GM18907 (cell line): ENCODE data around the gene MALL.
A peak's percentile ranks its signal among the peaks of the same experiment; 100 is the strongest.
"Not testable (repeated sequence)": the region's sequence is repeated elsewhere in the genome, so short reads cannot be mapped to it uniquely, and the experiment has no call there.

Source experiments
- ATAC-seq: cut with Tn5 transposase; IDR thresholded peaks from one replicate; pipeline ENCODE4 v1.9.1; 2021; ENCODE audit warnings: mild to moderate bottlenecking, moderate library complexity; ENCODE audit not compliant: unreplicated experiment

Gene MALL

DNA sequence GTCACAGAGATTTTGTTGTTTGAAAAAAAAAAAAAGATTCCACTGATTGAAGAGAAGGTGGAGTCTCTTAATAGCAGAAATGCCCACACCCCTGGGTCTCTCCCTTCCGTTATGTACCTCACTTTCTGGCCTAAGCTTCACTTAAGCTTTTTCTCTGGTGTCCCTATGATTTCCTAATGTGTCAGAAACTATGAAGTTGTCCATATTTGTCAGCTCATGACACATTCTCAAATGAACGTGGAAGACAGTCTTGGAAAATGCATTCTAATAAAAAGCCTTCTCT, 5.4 kb upstream of the MALL start:
- no peak for ATAC-seq

DNA sequence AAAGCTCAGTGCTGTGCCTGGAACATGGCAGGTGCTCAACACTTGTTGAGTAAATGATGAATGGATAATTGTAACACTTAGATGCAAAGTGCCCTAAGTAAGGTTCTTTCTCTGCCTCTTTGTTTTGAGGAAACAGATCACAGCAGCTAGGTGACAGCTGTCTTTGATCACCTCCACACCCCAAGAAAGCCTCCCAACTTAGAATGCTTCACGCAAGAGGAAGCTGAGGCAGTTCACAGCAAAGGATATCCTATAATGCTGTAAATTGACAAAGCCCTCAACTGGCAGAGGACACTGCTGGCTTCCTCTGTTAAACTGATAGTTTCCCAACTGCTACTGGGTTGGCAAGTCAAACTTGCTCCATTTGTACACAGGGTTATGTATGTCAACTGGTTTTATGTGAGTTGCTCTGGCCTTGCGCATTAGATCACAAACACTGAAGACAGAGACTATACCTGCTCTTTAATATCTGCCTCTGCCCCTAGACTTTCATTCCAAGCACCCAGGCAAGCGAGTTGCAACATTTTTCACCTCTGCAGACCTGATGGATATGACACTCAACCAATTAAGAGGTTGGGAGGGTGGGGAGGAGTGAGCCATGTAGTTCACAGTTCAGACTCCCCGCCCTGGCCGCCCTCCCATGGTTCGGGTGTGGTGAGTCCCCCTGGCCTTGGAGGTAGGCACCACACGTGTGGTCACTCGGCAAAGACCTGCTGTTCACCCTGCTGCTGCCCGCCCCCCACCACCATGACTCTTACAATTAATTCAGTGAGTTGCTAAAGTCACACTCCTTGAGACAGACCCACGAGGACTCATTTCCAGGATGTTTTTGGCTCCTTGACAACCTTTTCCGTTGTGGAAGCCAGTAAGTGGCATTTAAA, 4.8 kb upstream of the MALL start:
- no peak for ATAC-seq

DNA sequence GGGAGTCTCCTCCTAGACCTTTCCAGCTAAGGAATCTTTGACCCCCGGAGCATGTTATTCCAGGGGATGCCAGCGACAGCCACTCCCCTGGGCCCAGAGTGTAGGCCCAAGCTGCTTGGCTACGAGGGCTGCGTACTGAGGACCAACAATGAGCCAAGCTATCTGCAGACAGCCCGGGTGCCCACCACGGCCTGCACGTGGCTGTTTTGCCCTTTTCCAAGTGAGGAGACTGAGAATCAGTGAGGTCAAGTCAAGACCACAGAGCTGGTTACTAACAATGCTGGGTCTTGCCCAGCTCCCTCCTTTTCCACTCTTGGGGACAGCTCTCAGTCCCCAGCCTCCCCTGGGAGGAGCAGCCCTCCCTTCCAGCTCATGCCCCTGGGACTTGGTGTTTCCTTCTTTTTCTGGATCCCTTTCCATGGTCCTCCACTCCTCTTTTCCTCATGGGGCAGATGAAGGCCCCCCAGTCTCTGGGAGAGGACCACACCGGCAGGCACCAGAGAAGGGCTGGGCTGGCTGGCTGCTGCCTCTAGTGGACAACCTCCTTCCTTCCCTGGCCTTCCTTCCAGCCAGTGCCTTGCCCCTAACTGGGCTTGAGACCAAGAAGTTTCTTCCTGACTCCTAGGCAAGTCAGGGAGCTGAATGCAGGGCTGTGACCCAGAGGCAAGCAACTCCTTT, 550 bp upstream of the MALL start:
- no peak for ATAC-seq

GRCh38 chr2:110114831-110115255, 779 bp downstream of the MALL start:
- ATAC-seq = no peak

- no peak for ATAC-seq
Observed at GRCh38 chr2:110113961-110114591, 1.5 kb downstream of the MALL start.

- not testable (repeated sequence) for ATAC-seq
Observed at GRCh38 chr2:110108291-110108690, 7.3 kb downstream of the MALL start.

DNA sequence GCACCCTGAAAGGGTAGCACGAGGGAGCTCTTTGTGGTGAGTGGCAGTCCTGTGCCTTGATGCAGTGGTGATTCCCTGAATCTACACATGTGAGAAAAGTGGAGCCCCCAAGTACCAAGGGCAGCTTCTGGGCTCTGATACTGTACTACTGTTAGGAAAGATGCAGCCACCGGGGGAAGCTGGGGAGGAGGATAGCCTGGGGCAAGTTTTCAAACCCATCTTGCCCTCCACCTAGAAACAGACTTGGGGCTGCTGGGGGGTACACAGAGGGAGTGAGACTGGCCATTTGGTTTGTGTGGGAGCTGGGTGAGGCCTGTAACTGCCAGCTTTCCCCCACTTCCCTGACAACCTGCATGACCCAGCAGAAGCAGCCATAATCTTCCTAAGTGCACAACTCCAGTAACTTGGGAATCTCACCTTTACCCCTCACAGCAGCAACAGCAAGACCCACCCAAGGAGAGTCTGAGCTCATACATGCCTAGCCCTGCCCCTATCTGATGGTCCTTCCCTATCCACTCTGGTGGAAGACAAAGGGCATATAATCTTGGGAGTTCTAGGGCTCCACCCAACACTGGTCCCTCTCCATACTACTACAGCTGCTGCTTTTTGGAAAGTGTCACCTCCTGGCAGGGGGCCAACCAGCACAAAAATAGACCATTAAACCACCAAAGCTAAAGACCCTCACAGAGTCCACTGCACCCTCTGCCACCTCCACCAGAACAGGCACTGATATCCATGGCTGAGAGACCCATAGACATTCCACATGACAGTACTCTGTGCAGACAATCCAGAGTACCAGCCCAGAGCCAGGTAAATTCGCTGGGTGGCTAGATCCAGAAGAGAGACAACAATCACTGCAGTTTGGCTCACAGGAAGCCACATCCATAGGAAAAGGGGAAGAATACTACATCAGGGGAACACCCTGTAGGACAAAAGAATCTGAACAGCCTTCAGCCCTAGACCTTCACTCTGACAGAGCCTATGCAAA, 8.2 kb downstream of the MALL start:
- no peak for ATAC-seq

DNA sequence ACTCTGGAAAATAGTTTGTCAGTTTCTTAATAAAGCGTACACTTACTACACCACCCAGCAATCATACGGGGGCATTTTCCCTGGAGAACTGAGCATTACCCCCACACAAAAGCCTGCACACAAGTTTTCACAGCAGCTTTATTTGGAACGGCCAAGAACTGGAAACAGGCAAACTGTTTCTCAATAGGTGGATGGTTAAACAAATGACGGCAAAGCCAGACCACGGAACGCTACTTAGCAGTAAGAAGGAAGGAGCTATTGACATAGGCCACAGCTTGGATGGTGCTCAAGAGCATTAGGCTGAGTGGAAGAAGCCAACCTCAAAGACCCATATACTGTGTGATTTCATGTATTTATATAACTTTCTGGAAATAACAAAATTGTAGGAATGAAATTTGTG, 9.0 kb downstream of the MALL start:
- no peak for ATAC-seq

GRCh38 chr2:110105608-110106467, 9.8 kb downstream of the MALL start:
- ATAC-seq = no peak

GRCh38 chr2:110105183-110105582, 10.4 kb downstream of the MALL start:
- no peak for ATAC-seq

GRCh38 chr2:110104025-110104771, 11.4 kb downstream of the MALL start:
- no peak for ATAC-seq

DNA sequence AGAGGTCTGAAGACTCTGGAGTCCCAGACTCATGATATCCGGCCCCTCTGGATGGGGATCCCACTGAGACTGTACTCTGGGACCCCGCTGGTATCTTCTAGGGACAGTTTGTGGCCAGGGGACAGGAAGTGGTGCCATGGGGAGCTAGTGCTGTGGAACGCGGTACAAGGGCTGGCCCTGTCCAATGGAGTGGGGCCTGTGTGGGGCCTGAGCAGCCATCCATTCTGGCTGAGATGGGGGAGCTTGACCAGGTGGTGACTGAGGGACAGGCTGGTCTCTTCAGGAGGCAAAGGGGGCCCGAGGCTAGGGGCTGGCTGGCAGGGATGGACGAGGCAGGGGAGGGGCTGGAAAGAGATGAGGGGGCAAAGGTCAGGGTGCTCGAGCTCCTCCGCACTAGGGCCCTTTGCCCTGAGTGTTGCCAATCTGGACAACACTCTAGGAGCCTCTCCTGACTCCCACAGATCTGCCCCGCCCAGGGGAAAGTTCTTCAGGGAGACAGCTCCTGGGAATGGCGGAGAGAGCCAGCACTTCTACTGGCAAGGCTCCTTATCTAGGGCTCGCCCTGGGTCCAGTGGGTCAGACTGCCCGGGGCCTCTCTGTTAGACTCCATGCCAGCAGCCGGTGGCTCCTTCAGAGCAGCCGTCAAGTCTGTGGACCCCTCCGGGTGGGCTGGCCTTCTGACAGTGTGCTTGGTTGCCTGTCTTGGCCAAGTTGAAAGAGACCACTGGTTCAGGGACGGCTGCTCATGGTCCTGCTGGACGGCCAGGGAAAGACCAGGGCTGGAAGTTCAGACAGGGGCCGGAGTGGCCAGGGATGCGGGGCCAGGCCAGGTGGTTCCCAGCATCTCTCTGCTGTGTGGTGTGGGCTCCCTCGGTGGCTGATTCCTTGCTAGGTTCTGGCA, 12.3 kb downstream of the MALL start:
- ATAC-seq = no peak

DNA sequence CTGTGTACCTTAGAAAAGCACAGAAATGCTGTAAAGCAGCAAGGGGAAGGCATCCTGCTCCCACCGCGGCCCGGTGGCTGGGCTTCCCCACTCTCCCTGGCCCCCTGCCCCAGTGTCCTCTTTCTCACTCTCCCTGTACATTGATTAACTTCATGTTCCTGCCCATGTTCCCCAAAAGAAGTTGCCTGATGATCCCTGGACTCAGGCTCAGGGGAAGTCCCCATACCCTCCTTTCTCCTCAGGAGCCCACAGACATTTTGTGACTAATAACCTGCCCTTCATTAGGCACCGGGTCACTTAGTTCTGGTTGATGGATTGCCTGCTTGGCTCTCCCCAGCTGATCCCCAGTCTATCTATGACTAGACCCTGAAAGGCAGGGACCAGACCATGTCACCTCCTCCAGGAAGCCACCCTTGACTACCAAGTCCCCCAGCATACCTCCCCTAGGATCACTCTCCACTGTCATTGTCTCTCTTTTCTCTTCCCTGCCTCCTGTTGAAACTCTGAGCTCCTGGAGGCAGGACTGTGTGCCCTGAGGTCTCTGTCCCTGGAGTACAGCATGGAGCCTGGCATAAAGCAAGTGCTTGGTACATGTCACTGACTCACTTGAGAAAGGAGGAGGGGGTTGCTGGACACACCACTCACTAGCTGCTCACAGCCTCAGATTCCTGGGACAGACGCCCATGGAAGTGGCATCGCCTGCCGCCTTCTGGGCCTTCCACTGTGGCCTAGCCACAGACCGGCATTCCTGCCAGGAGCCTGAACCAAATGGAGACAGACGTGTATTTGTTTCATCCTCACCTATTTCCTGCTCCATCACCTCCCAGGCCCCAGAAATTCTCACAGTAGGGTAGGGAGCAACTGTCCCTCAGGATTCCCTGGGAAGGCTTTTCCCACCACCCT, 13.5 kb downstream of the MALL start:
- no peak for ATAC-seq

DNA sequence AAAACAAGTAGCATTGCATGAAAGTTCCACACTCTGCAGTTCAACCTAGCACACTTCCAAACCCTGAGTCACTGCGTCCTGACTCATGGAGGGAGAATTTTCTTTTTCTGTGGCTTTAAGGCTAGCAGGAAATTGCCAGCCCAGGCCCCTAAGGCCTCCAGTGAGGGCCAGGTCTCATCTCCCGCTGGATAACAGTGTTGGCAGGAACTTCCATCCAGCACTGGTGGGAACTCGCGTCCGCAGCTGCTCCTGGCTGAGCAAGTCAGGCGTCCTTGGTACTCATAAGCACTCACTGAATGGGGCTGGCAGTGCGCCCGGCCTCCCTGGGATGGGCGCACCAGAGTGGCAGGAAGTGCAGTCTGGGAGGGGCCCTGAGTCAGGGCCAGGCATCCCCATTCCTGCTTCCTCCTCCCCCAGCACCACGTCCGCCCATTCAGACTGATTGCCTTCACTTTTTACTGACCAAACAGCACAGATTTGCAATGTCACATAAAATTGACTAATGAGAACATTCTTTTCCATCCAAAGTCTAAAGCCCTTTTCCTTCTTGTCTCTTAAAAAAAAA, 14.3 kb downstream of the MALL start:
- ATAC-seq = peak; percentile 51

DNA sequence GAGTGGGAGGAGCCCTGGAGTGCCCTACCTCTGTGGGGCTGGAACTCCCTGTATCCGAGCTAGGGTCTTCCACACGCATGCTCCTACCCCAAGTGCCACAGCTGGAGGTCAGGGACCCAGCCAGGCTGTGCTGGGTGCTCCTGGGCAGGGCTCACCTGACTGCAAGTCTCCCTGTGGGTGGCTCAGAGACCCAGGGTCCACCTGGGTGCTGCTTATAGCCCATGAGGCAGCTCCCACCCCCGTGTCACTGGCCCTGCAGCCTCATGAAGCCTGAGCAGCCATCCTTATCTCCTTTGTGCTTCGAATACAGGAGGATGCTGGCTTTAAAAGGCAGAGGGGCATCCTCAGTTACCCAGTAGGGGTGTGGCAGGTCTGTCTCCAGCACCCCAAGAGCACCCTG, 14.7 kb downstream of the MALL start:
- not testable (repeated sequence) for ATAC-seq

GRCh38 chr2:110100480-110100879, 15.1 kb downstream of the MALL start:
- ATAC-seq = no peak
